ENCODE data around the gene DRG2. TPM values are rescaled to one million over a fixed set of nuclear protein-coding genes. Genes with fewer than 3 reads are reported as not detected.

Gene DRG2
- total RNA-seq, 4 donors from 2014 or later = 34.7 to 52.3 (median 37.4) TPM

GRCh38 chr17:18110636-18111145, 22.9 kb downstream of the DRG2 start:
- Histone ChIP-seq H3K4me3 (no peak overlapping the region), H3K9me3 (no peaks in the 10 kb centered on the region), H3K4me1 (no peaks in the 10 kb centered on the region), H3K36me3 (peaks cover 0 to 15% of the 10 kb centered on the region in 2 donors), H3K27ac (no peak overlapping the region), H3K27me3 (no peaks in the 10 kb centered on the region)
- in situ Hi-C loops (cut with MboI; ENCODE audit: low sequenced_read_pairs in 4 of 4) = no loop called here
- ATAC-seq = no peak
- intact Hi-C loops (cut with DNase I; ENCODE audit: low total_unique reads) = no loop called here
- DNase-seq = no peak
- no peak for TF ChIP-seq POLR2A (IDR thresholded peaks at IDR 0.05)
- TF ChIP-seq, protein P1, sequence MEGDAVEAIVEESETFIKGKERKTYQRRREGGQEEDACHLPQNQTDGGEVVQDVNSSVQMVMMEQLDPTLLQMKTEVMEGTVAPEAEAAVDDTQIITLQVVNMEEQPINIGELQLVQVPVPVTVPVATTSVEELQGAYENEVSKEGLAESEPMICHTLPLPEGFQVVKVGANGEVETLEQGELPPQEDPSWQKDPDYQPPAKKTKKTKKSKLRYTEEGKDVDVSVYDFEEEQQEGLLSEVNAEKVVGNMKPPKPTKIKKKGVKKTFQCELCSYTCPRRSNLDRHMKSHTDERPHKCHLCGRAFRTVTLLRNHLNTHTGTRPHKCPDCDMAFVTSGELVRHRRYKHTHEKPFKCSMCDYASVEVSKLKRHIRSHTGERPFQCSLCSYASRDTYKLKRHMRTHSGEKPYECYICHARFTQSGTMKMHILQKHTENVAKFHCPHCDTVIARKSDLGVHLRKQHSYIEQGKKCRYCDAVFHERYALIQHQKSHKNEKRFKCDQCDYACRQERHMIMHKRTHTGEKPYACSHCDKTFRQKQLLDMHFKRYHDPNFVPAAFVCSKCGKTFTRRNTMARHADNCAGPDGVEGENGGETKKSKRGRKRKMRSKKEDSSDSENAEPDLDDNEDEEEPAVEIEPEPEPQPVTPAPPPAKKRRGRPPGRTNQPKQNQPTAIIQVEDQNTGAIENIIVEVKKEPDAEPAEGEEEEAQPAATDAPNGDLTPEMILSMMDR (IDR thresholded peaks at IDR 0.05 in 4 of 5, conservative IDR thresholded peaks at IDR 0.05 in 1 of 5) = no peak

DNA sequence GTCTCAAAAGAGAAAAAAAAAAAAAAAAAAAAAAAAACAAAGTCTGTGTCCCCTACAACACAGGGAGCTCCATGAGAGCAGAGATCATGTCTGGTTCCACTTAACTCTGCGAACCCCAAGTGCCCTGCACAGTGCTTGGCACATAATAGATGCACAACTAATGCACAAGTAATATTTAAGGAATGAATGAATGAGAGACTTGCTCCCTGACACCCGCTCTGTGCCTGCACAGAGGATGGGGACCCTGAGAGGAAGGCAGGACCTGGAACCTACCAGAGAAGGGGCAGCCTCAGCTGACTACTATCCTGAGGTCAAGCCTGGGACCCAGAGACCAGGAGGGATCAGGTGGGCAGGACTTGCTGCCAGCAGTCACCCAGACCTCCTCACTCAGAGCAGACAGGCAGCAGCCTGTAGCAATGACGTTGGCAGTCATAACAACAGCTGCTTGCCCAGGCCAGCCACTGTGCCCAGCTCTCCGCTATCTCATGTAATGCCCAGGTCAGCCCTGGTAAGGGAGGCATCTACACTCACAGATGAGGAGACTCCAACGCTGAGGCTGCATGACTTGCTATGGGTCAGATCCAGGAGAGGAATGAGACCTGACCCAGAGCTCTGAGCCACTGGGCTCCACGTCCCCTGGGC, 23.7 kb downstream of the DRG2 start:
- Histone ChIP-seq H3K36me3 (peaks cover 0 to 10% of the 10 kb centered on the region in 2 donors), H3K4me3 (no peak overlapping the region), H3K27me3 (no peaks in the 10 kb centered on the region), H3K9me3 (no peaks in the 10 kb centered on the region), H3K4me1 (no peaks in the 10 kb centered on the region), H3K27ac (no peak overlapping the region)
- in situ Hi-C loops (cut with MboI; ENCODE audit: low sequenced_read_pairs in 4 of 4) = no loop called here
- ATAC-seq (peak; percentile 57 to 69), DNase-seq (peak in 1 of 2 donors; percentile 32)
- TF ChIP-seq, protein P1 (IDR thresholded peaks at IDR 0.05 in 4 of 5, conservative IDR thresholded peaks at IDR 0.05 in 1 of 5) = no peak
- TF ChIP-seq POLR2A (IDR thresholded peaks at IDR 0.05) = no peak
- intact Hi-C loops (cut with DNase I; ENCODE audit: low total_unique reads) = no loop called here

DNA sequence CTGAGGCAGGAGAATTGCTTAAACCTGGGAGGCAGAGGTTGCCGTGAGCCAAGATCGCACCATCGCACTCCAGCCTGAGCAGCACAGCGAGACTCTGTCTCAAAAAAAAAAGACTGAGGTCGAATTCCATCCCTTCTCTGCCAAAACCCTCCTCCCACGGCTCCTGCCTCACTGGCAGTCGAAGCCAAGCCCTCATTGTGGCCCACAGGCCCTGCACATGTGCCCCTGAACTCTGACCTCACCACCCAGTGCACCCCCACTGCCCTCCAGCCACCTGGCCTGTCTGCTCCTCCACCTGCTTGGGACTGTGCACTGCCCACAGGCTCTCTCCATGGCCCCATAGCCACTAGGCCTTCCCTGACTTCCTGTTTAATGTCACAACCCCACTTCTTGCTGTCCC, 27.8 kb downstream of the DRG2 start:
- H3K9me3 ChIP-seq = no peaks in the 10 kb centered on the region
- in situ Hi-C loops (cut with MboI; ENCODE audit: low sequenced_read_pairs in 4 of 4) = no loop called here
- peaks cover 3 to 14% of the 10 kb centered on the region in 2 donors for H3K4me1 ChIP-seq
- no peak for TF ChIP-seq POLR2A (IDR thresholded peaks at IDR 0.05)
- TF ChIP-seq, protein P1 (IDR thresholded peaks at IDR 0.05 in 4 of 5, conservative IDR thresholded peaks at IDR 0.05 in 1 of 5) = no peak
- no peak overlapping the region for H3K27ac ChIP-seq
- intact Hi-C loops (cut with DNase I; ENCODE audit: low total_unique reads) = no loop called here
- ATAC-seq = no peak
- no peaks in the 10 kb centered on the region for H3K27me3 ChIP-seq
- no peak for DNase-seq
- H3K4me3 ChIP-seq = no peak overlapping the region
- no peaks in the 10 kb centered on the region for H3K36me3 ChIP-seq

GRCh38 chr17:18116078-18116477, 28.3 kb downstream of the DRG2 start:
- Histone ChIP-seq H3K36me3 (no peaks in the 10 kb centered on the region), H3K9me3 (no peaks in the 10 kb centered on the region), H3K4me1 (peaks cover 3 to 14% of the 10 kb centered on the region in 2 donors), H3K4me3 (no peak overlapping the region), H3K27ac (no peak overlapping the region), H3K27me3 (no peaks in the 10 kb centered on the region)
- in situ Hi-C loops (cut with MboI; ENCODE audit: low sequenced_read_pairs in 4 of 4) (no loop called here), intact Hi-C loops (cut with DNase I; ENCODE audit: low total_unique reads) (no loop called here)
- DNase-seq = no peak
- no peak for ATAC-seq
- TF ChIP-seq, protein P1 (IDR thresholded peaks at IDR 0.05 in 4 of 5, conservative IDR thresholded peaks at IDR 0.05 in 1 of 5) = no peak
- no peak for TF ChIP-seq POLR2A (IDR thresholded peaks at IDR 0.05)

Data from gastrocnemius medialis (tissue), 4 donors.